ENCODE measurements around the gene GPR61.

GPR61 gene

GRCh38 chr1:109537450-109538178, 2.1 kb upstream of the GPR61 start:
- DNase-seq: no peak

GRCh38 chr1:109538827-109539555, 681 bp upstream of the GPR61 start:
- DNase-seq: no peak

- DNase-seq: no peak
Measured at GRCh38 chr1:109541102-109541501, 1.4 kb downstream of the GPR61 start.

DNA sequence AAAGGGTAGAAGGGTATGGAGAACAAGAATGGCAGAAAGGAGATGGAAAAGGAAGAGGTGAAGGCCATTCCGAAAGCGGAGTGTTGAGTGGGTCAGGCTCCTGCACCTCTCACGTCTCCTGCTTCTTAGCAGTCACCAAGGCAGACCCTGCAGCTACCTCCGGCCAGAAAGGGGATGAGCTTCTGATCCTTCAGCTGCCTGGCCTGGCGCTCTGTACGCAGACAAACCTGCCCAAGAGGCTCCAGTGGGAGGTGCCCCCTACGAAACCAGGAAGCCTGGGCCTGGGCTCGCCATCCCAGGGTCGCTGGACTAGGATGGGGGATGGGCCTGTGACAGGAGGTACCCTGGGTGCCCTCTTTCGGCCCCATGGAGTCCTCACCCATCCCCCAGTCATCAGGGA, 3.0 kb downstream of the GPR61 start:
- DNase-seq: no peak

DNA sequence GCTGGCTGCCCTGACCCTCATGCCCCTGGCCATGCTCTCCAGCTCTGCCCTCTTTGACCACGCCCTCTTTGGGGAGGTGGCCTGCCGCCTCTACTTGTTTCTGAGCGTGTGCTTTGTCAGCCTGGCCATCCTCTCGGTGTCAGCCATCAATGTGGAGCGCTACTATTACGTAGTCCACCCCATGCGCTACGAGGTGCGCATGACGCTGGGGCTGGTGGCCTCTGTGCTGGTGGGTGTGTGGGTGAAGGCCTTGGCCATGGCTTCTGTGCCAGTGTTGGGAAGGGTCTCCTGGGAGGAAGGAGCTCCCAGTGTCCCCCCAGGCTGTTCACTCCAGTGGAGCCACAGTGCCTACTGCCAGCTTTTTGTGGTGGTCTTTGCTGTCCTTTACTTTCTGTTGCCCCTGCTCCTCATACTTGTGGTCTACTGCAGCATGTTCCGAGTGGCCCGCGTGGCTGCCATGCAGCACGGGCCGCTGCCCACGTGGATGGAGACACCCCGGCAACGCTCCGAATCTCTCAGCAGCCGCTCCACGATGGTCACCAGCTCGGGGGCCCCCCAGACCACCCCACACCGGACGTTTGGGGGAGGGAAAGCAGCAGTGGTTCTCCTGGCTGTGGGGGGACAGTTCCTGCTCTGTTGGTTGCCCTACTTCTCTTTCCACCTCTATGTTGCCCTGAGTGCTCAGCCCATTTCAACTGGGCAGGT, 3.8 kb downstream of the GPR61 start:
- DNase-seq: no peak

DNA sequence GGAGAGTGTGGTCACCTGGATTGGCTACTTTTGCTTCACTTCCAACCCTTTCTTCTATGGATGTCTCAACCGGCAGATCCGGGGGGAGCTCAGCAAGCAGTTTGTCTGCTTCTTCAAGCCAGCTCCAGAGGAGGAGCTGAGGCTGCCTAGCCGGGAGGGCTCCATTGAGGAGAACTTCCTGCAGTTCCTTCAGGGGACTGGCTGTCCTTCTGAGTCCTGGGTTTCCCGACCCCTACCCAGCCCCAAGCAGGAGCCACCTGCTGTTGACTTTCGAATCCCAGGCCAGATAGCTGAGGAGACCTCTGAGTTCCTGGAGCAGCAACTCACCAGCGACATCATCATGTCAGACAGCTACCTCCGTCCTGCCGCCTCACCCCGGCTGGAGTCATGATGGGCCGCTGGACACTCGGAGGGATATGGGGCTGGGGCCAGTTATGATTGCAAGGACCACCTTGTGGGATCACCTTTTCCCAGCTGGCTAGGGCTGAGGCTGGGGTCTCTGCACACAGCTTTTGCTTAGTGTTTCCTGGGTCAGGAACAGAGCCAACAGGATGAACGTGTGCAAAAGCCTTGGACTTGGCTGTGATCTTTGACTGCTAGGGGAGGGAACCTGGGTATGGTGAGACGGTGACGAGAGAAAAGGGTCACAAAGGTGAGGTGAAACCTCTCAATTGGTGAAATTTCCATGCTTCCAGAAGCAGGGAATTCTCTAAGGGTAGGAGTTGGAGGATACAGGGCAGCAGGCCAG, 4.5 kb downstream of the GPR61 start:
- DNase-seq: no peak

DNA sequence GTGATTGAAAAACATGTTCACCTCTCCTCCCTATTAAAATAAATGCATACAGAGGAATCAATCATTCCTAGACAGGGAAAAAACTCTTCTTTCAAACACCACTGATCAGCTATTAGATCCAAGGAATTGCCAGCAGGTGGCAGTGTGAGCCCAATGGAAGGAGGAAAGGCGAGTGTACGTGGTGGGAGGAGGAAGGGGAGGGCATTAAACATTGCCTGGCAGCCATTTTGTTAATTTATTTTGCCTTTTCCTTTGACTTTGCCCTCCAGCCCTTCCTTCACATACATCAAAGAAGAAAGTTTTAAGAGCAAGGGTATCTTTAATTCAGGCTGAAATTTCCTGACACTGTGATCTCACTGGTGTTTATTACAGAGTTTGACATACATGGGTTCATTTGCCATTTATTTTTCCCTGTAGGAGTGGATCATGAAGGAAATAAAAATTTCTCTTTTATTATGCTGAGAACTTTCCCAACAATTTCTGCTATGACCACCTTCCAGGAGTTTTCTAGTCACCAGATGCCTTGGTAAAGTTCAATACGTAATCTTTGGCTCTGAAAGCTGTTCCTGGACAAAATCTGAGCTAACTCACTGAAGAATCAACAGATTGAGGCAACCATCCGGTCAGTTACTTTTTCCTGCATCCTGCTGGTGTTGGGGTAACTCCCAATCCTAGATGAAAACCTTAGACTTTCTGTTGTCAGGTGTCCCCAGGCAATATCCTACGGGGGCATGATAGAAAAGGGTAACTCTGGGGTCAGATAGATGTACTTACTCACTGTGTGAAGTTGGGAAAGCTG, 6.8 kb downstream of the GPR61 start:
- peak; percentile 88 for DNase-seq

DNA sequence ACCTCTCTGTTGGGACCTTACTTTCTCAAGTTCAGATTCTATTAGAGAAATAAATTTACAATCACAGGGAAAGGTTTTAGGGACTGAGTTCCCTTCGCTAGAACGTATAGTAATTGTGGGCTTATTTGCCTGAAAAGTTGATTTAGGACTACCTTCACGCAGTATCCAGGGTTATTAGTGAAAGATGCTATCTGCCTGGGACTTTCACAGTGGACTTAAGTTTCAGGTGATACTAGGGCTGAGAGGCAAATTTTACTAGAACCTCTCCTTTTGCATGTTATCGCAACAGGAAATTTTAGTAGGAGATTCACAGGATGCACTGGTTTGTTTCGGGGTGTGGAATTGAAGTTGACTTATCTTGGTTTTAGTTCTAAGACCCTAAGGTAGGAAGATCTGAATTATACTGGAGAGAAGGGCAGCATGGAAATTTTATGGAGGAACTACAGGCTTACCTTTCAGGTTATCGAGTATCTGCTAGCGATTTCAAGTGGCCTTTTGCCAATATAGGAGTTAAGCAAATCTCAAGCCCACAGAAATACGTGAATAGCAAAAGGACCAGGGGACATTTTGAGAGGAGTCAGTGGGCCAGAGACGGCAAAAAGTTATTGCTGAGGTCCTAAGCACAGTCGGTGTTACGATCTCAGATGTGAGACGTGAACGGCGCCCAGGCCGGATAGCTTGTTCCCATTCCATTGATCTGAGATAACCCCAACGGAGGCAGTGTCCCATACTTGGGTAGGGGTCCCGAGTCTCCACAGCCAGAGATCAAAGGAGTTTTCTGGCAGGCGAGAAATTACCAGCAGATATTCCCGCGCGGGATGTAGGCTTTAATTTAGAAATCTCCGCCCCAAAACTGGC, 8.0 kb downstream of the GPR61 start:
- no peak for DNase-seq

DNA sequence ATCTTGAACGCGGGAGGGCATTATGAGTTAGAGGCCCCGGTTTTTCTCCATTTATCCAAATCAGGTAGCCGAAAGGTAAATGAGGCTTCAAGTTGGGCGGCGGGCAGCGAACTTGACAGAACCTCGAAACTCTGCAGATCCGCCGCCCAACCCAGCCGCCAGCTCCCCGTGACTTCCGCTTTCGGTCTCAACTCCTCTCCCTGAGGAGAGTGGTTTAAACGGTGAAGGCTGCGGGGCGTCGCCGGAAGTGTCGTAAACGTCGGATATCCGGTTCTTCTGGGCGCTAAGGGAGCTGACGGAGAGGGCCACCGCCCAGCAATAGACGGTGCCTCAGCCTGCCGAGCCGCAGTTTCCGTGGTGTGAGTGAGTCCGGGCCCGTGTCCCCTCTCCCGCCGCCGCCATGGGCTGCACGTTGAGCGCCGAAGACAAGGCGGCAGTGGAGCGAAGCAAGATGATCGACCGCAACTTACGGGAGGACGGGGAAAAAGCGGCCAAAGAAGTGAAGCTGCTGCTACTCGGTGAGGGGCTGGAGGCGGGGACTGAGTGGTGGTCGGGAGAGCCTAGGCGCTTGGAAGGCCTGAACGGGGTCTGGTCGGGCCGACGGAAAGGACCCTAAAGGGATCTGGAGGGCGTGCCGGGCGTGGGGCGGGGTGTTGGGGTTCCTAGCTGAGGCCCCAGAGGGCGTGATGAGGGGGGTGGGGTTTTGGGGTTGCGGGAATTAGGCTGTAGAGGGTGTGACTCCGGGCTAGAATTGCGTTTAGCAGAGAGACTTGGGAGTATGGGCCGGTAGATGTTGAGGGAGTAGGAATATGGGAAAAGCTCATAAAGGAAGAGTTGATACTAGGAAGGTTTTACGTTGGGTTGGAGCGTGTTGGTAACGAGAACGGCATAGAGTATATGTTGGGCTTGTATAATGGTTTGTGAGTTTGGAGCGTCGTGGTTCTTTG, 8.9 kb downstream of the GPR61 start, which contains the start of gene GNAI3:
GNAI3 (plus strand) TSS at position 295 of the 947 bp plus-strand sequence; CDS start at position 401, 106 bp downstream.
- DNase-seq: peak; percentile 96

DNA sequence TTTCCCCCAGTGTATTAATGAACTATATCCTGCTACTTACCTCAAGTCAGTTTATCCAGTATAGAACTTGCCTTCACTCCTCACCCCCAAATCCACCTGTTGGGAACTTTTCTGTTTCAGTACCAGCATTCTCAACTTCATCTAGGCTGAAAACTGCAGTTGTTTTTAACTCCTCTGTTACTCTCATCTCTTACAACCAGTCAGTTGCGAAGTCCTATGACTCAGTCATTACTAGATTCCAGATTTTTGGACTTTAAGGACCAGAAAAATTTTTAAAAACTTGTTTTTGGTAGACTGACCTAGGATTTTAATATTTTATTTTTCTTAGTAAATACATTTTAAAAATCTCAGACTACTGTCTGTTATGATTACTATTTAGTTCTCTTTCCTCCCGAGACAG, 16.9 kb downstream of the GPR61 start:
- no peak for DNase-seq

- DNase-seq: no peak
Measured at GRCh38 chr1:109557520-109557919, 17.8 kb downstream of the GPR61 start.

DNA sequence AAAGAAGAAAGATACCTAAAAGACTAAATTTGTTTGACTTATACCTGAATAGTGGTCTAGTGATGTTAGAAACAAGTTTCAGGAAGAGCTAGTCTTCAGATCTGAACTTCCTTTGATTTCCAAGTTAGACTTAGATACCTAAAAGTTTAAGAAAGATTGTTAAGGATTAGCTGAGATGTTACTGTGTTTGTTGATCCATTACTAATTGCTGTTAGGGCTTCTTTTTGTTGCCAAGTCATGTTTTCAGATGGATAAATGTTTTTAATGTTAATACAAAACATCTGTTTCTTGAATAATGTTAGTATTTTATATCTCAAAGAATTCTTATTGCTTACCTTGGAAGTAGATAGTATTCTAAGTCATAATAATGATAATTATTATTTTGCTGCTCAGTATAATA, 20.3 kb downstream of the GPR61 start:
- DNase-seq: no peak

GRCh38 chr1:109564194-109564878, 24.7 kb downstream of the GPR61 start:
- no peak for DNase-seq

DNA sequence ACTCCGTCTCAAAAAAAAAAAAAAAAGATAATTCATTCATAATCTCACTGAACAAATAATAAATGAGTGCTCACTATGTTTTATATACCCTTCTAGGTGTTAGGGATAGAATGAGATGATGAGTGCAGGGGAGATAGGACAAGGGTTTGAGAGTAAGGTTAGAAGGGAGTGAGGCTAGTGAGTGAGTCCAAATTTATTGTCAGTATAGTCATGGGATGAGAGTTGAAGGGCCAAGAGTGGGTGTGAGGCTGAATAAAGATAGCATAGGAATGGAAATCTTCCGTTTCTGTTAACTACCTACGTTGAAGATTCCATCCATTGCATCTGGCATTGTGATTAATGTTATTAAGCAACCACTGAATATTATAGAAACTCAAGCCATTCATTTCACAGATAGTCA, 25.6 kb downstream of the GPR61 start:
- DNase-seq: no peak

GRCh38 chr1:109566982-109567381, 27.3 kb downstream of the GPR61 start:
- no peak for DNase-seq

DNA sequence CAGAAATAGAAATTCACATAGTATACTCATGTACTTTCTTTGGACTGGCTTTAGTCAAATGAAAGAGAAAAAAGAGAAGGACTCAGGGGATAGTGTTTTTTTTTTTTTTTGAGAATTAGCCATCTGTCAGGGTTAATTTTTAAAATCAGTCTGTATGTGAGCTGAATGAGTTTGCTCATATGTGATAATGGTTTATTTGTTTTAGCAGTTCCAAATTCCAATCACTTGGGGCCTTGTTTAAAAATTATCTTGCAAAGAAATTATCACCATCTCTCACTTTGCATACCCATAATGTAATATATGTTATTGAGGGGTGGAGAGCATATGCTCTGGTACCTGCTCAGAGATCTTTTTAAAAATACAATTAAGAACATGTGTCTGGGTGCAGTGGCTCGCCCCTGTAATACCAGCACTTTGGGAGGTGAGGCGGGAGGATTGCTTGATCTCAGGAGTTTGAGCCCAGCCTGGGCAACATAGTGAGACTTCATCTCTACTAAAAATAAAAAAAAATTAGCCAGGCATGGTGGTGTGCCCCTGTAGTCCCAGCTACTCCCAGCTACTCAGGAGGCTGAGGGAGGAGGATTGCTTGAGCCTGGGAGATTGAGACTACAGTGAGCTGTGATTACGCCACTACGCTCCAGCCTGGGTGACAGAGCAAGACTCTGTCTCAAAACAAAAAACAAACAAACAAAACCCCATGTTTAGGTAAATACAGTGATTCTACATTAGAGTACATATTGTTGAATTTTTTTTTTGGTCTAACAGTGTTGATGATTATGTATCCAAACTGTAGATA, 28.4 kb downstream of the GPR61 start:
- no peak for DNase-seq

DNA sequence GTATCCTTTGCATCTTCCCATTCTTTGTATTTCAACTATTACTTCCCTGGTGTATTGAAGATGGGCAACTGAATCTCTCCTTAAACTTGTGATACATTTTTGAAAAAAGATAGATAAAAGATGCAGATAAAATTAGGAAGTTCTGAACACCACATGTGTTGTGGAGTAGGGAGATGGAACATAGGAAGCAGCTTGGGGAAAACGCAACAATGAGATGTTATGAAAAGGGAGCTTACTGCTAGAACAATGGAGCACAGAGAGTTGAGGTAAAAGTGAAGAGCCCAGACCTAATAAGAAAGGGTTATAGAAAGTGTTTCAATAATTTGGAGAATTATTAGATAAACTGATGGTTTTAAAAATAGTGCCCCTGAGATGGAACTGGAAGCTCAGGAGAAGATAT, 29.7 kb downstream of the GPR61 start:
- no peak for DNase-seq

GRCh38 chr1:109570414-109570813, 30.7 kb downstream of the GPR61 start:
- DNase-seq: no peak

DNA sequence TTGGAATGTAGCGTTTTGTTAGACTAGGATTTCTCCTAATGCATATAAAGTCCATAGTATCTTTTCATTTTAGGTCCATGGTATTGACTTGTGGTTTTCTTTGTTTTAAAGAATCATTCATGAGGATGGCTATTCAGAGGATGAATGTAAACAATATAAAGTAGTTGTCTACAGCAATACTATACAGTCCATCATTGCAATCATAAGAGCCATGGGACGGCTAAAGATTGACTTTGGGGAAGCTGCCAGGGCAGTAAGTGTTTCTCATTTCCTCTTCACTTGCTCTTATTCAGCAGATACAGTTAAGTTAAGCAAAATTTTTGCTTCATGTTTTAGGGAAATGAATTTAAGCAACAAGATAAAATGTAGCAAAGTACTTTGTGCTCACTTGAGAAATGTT, 34.1 kb downstream of the GPR61 start:
- no peak for DNase-seq
